Activated CD4-positive, CD25-positive, alpha-beta regulatory T cell treated with anti-CD3 and anti-CD28 coated beads, Interleukin-2, amount 50 U/mL, for 16 hours (primary cell): ENCODE data around the gene FHIP1B.

ENCODE experiments used
- DNase-seq: peaks from one replicate; pipeline ENCODE4 v3.0.0-alpha.2; 2020; ENCODE audit warnings: low read depth, low spot score

The FHIP1B gene

DNA sequence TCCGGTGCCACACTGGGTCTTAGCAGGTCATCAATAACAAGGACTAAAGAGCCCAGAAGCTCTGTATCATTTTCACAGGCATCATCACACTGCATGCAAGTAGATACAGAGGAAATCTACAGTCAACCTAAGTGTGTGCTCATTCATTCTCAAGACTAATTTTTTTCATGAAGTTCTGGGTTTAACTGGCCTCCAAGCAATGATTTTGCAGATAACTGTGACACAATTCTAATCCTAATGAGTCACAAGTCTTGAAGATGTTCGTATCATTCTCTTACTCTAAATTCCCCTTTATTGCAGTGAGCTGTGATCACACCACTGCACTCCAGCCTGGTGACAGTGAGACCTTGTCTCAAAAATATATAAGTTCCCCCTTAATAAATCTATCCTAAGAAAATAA lies 33.0 kb downstream of the FHIP1B start:
- no peak for DNase-seq

DNA sequence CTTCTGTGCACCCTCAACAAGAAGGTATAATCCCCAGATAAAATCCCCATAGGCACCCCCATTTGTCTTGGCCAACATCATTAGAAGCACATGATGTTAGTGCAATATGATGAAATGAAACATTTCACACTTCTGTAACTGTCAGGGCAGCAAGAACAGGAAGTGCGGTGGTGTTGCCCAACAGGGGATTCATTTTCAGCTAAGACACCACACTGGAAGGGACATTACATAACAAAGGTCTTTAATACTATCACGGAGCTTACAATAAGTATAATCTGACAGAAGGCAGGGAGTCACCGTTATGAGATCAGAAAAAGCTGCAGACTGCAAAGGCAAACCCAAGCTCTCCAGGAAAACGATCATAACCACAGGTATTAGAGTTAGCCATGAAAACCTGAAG lies 33.5 kb downstream of the FHIP1B start:
- DNase-seq, result no peak

DNA sequence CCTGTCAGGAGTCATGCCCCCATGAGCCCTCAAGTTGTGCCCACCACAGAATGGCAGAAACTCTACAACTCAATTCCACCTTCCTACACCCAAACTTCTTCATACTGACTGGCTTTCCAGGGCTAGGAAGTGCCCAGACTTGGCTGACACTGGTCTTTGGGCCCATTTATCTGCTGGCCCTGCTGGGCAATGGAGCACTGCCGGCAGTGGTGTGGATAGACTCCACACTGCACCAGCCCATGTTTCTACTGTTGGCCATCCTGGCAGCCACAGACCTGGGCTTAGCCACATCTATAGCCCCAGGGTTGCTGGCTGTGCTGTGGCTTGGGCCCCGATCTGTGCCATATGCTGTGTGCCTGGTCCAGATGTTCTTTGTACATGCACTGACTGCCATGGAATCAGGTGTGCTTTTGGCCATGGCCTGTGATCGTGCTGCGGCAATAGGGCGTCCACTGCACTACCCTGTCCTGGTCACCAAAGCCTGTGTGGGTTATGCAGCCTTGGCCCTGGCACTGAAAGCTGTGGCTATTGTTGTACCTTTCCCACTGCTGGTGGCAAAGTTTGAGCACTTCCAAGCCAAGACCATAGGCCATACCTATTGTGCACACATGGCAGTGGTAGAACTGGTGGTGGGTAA lies 35.1 kb downstream of the FHIP1B start, which contains the start of gene OR52W1:
Gene OR52W1 (plus strand): TSS at position 51 of the 637 bp plus-strand sequence. CDS start 0 bp downstream, at position 51.
- DNase-seq, result no peak

DNA sequence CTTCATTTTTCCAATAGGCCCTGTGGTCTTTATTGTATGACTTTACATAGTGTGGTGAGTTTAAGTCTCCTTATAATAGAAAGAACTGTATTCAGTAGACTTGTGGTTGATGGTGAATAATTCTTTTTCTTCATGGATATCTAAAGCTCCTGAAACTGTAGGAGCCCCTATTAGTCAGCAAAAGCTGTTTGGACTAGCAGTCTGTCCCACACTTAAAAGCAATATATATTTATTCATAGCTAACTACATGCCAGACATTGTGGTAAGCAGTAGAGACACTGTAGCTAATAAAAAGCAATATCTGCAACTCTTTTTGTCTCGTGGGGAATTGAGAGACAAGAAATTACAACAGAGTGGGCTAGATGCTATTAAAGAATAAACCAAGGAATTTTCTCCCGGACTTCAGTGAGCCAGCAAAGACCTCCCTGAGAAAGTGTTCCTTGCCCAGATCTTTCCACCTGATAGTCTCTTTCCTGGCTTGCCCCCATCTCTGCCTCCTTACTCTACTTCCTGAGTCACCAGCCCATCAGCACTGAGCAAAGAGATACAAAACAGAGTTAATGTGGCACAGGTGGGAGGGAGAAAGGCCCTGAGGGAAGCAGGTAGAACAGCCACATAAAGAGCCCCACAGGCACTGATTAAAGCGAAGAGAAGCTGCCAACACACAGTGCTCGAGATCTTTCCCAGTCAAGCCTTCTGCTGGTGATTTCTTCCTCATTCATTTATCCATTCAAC lies 36.8 kb downstream of the FHIP1B start:
- no peak for DNase-seq

DNA sequence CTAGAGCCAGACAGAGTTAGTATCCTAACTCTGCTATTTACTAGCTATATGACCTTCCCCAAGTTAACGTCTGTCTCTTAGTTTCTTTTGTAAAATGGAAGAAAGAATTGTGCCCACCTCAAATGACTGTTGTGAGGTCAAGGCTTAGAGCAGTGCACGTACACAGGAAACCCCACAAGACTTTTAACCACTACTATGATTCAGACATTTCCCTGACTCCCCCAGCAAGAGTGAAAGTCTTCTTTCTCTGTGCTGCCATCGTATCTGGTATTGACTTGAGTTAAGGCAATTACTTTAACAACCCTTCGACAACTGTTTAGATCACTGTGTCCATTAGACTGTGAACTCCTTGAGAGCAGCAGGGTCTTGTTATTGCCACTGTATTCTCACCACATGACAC lies 38.0 kb downstream of the FHIP1B start:
- DNase-seq, result no peak

DNA sequence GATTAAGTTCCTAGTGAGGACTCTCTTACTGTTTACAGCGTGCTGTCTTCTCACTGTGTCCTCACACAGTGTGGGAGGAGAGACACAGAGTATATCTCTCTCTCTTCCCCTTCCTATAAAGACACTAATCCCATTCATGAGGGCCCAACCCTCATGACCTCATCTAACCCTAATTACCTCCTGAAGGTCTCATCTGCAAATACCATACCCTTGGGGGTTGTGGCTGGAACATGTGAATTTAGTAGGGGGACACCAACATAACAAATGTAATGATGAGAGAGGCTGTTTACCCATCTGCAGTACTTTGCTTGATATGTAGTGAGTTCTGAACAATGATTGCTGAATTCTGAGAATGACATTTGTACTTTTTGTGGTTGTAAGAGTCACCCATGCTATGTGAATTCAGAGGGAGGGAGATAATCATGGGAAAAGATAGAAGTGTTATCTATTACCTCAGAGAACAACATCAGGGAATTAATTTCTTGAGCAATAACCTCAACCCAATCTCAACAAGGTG lies 40.3 kb downstream of the FHIP1B start:
- no peak for DNase-seq

DNA sequence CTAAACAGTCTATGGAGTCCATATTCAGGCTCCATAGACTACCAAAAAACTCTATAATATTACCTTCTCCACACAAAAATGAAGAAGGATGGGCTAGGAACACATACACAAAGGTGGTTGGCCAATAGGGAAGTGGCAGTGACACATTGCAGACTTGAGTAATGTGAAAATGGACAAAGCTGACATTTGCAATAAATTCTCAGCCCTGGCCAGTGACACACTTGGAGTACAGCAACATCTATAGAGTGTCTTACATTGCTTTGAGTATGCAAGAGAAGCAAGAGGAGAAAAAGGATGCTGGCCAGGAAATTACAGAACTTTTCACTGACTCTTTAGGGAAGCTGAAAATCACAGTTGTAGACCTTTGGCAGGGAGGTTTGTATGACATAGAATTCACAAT lies 42.7 kb downstream of the FHIP1B start:
- DNase-seq, result no peak

DNA sequence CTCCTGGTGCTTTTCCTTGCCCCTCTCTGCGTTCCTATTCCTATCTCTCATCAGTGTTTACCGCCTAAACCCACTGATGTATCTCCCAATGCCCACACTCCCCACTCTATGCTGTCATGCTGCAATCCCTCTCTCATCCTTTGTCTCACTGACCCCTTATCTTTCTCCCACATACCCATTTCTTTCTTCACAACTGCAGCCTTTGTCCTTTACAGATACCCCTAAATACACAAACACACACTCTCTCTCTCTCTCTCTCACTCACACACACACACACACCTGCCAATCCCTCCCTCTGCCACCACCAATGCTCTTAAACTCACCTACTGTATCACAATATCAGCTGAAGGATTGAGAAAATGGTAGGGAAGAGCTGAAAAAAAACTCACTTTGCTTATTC lies 59.0 kb downstream of the FHIP1B start:
- DNase-seq, result no peak

DNA sequence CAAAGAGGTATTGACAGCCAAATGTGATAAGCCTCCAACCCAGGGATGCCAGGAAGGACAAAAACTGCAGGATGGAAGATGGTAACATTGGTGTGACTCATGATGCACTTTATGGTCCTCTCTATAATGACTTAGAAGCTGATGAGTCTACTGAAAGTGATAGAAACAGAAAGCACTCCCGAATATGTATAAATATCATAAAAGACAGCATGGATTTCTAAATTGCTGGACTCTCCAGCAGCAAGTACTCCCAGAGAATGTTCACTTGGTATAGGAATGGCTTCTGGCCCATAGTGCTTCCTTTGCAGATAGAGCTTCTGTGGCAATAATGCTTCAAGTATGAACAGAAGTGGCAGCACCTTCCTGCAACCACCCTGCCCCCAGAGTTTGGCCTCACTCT lies 64.2 kb downstream of the FHIP1B start, which contains the start of gene OR52B2:
Gene OR52B2 (minus strand): TSS at position 101 of the 400 bp plus-strand sequence. CDS start 0 bp downstream, at position 101.
- DNase-seq, result no peak
